SKM-1 (cell line): ENCODE data around the gene KCNIP3.

Source experiments
- DNase-seq: peaks from one replicate; lab custom pipeline; 2025; ENCODE audit not compliant: unreplicated experiment; lab: John Stamatoyannopoulos, UW

The KCNIP3 gene

GRCh38 chr2:95294579-95295250, 2.4 kb upstream of the KCNIP3 start:
- DNase-seq, result no peak

GRCh38 chr2:95295376-95295775, 1.8 kb upstream of the KCNIP3 start:
- no peak for DNase-seq

GRCh38 chr2:95296011-95296410, 1.1 kb upstream of the KCNIP3 start:
- DNase-seq, result no peak

GRCh38 chr2:95297639-95298395, 670 bp downstream of the KCNIP3 start:
- DNase-seq, result no peak

- no peak for DNase-seq
Observed at GRCh38 chr2:95298486-95299111, 1.5 kb downstream of the KCNIP3 start.

GRCh38 chr2:95299961-95300360, 2.8 kb downstream of the KCNIP3 start:
- DNase-seq, result no peak

GRCh38 chr2:95300450-95300849, 3.3 kb downstream of the KCNIP3 start:
- no peak for DNase-seq

- no peak for DNase-seq
Observed at GRCh38 chr2:95301186-95301585, 4.0 kb downstream of the KCNIP3 start.

GRCh38 chr2:95301876-95302641, 4.9 kb downstream of the KCNIP3 start:
- no peak for DNase-seq

GRCh38 chr2:95303191-95303919, 6.2 kb downstream of the KCNIP3 start:
- DNase-seq, result no peak

- DNase-seq, result no peak
Observed at GRCh38 chr2:95305380-95306061, 8.4 kb downstream of the KCNIP3 start.

- no peak for DNase-seq
Observed at GRCh38 chr2:95306336-95306895, 9.3 kb downstream of the KCNIP3 start.

GRCh38 chr2:95307036-95307435, 9.9 kb downstream of the KCNIP3 start:
- DNase-seq, result no peak

GRCh38 chr2:95307878-95308277, 10.7 kb downstream of the KCNIP3 start:
- no peak for DNase-seq

- no peak for DNase-seq
Observed at GRCh38 chr2:95308426-95308990, 11.4 kb downstream of the KCNIP3 start.

- no peak for DNase-seq
Observed at GRCh38 chr2:95309599-95309998, 12.5 kb downstream of the KCNIP3 start.

GRCh38 chr2:95310216-95310615, 13.1 kb downstream of the KCNIP3 start:
- DNase-seq, result no peak

GRCh38 chr2:95310651-95311050, 13.5 kb downstream of the KCNIP3 start:
- DNase-seq, result no peak

- DNase-seq, result no peak
Observed at GRCh38 chr2:95311815-95312542, 14.8 kb downstream of the KCNIP3 start.
